ENCODE measurements around the gene CHCHD6.

DNA sequence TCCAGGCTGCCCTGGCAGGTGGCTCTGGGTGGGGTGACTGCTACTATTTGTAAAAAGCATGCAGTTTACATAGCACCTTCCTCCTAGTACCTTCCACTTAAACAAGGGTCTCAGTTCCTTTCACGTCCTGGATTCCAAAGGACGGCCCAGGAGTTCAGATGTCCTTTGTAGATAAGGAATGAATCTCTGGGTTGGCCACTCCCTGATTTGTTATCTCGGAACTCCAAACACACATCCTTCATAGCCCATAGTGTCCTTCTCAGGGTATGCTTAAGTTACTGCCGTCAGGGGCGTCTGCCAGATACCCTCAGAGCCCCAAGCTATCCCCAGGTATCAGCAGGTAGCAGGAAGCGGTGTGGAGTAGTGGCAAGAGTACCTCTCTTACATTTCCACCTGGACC is 177.8 kb downstream of the CHCHD6 start:
- TF ChIP-seq, protein P1, sequence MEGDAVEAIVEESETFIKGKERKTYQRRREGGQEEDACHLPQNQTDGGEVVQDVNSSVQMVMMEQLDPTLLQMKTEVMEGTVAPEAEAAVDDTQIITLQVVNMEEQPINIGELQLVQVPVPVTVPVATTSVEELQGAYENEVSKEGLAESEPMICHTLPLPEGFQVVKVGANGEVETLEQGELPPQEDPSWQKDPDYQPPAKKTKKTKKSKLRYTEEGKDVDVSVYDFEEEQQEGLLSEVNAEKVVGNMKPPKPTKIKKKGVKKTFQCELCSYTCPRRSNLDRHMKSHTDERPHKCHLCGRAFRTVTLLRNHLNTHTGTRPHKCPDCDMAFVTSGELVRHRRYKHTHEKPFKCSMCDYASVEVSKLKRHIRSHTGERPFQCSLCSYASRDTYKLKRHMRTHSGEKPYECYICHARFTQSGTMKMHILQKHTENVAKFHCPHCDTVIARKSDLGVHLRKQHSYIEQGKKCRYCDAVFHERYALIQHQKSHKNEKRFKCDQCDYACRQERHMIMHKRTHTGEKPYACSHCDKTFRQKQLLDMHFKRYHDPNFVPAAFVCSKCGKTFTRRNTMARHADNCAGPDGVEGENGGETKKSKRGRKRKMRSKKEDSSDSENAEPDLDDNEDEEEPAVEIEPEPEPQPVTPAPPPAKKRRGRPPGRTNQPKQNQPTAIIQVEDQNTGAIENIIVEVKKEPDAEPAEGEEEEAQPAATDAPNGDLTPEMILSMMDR (IDR thresholded peaks at IDR 0.05), result no peak
- TF ChIP-seq POLR2A (IDR thresholded peaks at IDR 0.05), result no peak

Measured in right lobe of liver (tissue), 4 donors.